Activated T-cell treated with anti-CD3 and anti-CD28 coated beads, Interleukin-2, amount 50 U/mL, for 1 hour (primary cell): ENCODE results near the gene STARD10.

Experiments used
- DNase-seq: peaks from one replicate; pipeline ENCODE4 v3.0.0-alpha.2; 2020

Gene STARD10

GRCh38 chr11:72760539-72761405 is 33.1 kb downstream of the STARD10 start:
- no peak for DNase-seq

DNA sequence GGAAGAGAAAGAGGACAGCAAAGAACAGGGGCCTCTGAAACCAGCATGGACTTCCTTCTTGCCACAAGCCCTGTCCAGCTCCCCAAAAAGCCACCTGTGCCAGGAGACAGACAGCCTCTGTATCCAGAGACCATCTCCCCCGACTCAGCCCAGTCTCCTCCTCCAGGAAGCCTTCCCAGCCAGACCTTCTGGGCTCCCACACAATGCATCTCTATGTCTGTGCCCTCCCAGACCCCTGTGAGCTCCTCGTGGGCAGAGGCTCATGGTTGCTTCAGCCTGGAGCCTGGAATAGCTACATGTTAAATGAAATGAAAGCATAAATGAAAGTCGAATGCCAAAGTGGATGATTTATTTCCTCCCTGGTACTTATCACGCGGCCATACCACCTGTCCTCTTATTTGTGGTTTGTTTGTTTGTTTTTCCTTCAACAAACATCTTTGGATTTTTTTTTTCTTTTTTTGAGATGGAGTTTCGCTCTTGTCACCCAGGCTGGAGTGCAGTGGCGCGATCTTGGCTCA is 34.3 kb downstream of the STARD10 start:
- no peak for DNase-seq

DNA sequence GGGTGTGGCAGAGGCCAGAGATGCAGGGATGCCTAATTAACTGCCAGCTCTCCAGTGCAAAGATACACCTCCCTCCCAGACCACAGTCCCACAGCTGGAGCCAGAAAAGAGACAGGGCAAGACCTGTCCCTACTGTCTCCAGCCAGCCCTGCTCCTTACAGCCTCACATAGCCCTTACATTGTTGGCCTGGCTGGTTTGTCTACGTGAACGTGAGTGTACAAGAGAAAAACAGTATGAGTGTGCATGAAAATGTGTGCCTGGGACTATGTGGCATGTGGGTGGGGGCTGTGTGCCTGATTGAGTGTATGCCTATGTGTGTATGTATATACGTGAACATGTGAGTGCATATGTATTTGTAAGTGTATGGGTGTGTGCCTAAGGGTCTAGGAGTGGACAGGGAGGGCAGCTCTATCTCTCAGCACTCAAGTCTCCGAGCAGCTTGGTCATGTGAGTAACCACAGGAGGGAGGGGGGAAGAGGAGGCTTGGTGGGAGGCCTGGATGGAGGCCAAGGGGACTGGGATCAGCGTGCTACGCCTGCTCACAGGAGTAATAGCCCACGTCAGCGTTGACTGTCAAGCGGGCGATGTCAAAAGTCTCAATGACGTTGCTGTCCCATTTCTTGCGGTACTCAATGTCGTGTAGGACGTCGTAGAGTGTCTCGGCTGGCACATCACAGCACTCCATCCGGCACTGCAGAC is 35.0 kb downstream of the STARD10 start:
- DNase-seq = no peak

DNA sequence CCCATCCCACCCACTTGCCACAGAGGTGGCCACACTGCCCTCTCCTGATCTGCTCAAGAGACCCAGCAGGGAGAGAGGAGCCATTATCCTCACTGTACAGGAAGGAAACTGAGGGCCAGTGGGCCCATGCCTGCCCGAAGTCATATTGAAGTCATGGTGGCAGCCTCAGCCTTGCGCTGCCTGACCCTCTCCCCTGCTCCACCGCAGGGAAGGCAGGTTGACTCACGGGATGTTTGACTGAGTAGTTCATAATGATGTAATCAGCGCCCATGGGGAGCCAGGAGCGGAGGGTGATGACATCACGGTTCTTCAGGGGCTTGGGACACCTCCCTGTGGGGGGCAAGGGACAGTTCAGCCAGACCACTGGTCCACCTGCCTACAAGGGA is 35.5 kb downstream of the STARD10 start:
- DNase-seq = no peak

DNA sequence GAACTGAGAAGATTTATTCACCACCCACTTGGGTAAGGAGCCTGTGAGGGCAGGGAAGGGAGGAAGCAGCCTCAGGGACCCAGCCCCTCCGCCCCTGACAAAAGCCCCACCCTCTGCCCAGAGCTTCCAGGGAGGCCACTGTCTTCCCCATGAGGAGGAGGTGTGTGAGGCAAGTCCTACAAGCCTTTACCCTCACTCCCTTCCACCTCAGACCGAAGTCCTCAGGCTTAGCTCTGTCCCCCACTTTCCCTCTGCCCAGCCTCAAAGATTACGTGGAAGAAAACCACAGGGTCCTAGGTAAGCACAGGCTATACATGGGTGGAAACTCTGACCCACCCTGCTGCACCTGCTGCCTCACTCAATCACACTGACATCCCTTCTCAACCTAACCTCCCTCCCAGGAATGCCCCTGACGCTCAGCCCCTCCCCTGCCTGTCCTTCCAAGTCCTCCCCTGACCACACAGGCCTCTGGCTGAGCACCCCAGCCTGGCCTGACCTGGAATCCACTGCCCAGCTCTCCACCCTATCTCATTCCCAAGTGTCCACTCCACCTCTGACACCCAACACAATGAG is 38.0 kb downstream of the STARD10 start:
- DNase-seq = no peak

DNA sequence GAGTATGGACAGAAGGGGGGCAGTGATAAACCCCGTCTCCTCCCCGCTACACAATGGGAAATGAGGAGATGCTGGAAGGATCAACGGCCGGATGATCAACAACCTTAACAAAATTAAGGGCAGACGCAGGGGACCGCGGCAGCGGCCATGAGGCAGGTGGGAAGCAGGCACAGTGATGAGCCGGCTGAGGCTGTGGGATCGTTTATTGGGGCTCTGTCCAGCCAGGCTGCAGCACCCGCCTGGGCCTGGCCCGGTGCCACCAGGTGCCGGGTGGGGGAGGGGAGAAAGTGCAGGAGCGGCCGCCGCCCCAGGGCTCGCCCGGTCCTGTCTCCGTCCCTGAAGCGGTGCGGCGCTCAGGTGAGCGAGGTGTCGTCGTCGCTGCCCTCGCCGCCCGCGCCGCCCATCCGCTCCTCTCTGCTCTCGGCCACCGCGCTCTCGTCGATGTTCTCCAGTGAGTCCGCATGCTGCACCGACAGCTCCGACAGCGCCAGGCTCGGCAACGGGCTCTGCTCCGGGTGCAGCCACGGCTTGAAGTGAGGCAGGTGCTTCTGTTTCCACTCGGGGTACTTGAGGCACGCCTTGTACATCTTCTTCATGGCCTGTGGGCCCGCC is 39.2 kb downstream of the STARD10 start:
- DNase-seq = no peak

DNA sequence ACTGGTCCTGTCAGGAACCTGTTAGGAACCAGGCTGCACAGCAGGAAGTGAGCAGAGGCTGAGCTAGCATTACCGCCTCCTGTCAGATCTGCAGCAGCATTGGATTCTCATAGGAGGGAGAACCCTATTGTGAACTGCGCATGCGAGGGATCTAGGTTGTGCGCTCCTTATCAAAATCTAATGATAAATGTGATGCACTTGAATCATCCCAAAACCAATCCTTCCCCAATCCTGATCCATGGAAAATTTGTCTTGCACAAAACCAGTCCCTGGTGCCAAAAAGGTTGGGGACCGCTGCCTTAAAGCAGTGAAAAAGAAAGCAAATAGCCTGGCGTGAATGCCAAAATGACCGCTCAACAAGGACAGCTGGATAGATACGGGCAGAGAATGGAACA is 39.7 kb downstream of the STARD10 start:
- DNase-seq = no peak

GRCh38 chr11:72753341-72754148 is 40.3 kb downstream of the STARD10 start:
- DNase-seq = no peak

- DNase-seq = peak; percentile 83
These were observed 41.5 kb downstream of the STARD10 start, which contains the start of gene ARAP1 for GRCh38 chr11:72752088-72752914. TSS of gene ARAP1 (minus strand) at chr11:72752408. CDS start at chr11:72727128, 25,280 bp downstream.

- DNase-seq = no peak
These were observed 42.4 kb downstream of the STARD10 start for GRCh38 chr11:72751116-72752087.

DNA sequence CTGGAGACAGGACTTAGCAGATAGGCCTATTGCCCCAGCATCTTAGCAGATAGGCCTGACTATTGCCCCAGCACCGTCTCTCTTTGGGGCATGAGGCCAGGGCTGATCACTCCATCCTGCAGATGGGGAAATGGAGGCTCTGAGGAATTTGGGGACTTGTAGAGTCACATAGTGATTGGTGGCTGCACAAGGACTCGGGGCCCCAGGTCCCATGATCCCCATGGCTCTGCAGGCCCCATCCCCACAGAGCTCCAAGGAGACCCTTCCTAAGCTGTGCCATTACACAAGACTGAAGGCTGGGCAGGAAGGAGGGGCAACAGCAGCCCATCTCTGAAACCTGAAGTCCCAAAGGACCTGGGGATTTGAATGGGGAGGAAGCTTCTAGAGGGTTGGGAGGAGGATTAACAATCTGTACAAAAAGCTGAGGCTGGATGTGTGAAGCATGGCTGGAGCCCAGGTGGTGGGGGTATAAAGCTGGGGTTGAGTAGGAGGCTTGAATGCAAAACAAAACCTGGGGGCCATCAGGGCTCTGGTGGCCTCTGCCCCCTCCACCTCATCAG is 43.2 kb downstream of the STARD10 start:
- no peak for DNase-seq

GRCh38 chr11:72750086-72750485 is 43.8 kb downstream of the STARD10 start:
- no peak for DNase-seq

DNA sequence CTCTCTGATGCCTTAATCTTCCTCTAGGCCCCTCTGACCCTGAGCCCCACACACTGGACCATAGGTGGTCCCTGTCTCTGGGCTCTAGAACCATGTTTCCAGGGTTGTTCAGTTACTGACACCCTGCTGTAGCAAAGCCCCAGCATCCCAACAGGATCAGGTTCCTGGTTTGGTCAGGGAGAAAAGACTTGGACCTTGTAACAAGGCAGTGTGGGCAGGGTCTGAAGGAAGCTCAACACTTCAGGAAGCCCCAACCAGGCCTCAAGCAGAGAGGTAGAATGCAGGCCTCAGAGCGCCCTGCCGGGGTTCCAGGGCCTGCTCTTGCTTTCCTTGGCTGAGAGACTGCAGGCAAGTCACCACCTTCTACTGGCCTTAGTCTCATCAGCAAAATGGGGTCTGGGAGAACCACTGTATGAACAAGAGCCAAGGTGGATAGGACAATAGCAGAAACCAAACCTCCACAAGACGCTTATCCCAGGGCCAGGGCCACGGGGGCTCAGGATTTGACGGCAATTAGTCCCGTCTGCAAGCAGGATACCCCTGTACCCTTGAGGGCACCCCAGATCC is 46.5 kb downstream of the STARD10 start:
- no peak for DNase-seq

DNA sequence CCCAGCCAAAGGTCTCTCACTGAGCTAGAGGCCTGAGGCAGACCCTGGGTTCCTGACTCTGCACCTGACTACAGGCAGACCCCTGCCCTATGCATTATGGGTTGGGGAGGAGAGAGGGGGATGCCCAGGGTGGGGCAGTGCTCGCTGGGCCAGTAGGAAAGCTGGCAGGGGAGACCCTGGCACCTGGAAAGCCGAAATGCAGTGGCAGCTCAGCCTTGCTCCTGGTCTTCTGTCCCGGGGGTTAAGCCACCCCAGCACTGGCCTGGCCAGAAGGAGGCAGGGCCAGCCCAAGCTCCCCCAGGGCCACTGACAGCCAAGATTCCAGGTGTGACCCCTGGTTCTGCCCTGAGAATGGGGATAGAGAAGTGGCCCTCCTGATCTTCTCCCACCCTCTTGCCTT is 47.0 kb downstream of the STARD10 start:
- DNase-seq = no peak

- no peak for DNase-seq
These were observed 47.8 kb downstream of the STARD10 start for GRCh38 chr11:72745925-72746550.

DNA sequence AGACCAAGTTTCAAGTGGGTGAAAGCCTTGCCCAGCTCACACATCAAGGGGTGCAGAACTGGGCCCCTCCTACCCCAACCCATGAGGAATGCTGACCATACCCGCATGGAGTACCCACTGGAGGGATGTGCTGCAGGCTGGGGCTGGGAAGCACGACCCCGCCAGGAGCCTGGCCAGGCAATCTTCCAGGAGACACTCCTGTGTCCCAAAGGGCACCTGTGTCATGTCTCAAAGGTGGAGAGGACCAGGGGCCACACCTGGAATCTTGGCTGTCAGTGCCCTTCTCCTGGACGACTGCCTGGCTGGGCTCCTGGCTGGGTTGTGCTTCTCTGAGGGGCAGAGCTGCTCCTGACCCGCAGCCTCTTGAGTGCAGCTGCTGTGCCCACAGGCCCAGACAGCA is 48.3 kb downstream of the STARD10 start:
- DNase-seq = no peak

- no peak for DNase-seq
These were observed 49.4 kb downstream of the STARD10 start for GRCh38 chr11:72744474-72744873.

- no peak for DNase-seq
These were observed 50.3 kb downstream of the STARD10 start for GRCh38 chr11:72743321-72744221.
